Gastrocnemius medialis (tissue), 4 donors: Measurements from ENCODE around the gene FBXO48. TPM values are rescaled to one million over a fixed set of nuclear protein-coding genes. Genes with fewer than 3 reads are reported as not detected.

ENCODE experiments used
- ATAC-seq, 2 donors: fragments of 150-250 bp; one replicate each; pipeline ENCODE4 v1.9.1; 2016
- DNase-seq, 2 donors: peaks; one replicate each; pipeline ENCODE4 v3.0.0-alpha.2; 2019
- H3K27ac ChIP-seq, 4 donors: fragments of 200-600 bp; sonication (generic); 1 replicate in 1 of 4; 2 replicates in 3 of 4; pipeline ENCODE4 v1.5.1; 2016 to 2018; ENCODE audit warnings: mild to moderate bottlenecking in 2 of 4, moderate library complexity in 1 of 4
- H3K27me3 ChIP-seq, 3 donors: fragments of 200-600 bp; sonication (generic) in 2 of 3; 1 replicate in 1 of 3; 2 replicates in 2 of 3; pipeline versions ENCODE4 v1.5.1 to v1.6.0; 2016 to 2019; ENCODE audit warnings: mild to moderate bottlenecking in 1 of 3, moderate library complexity in 1 of 3
- H3K36me3 ChIP-seq, 2 donors: fragments of 200-600 bp; sonication (generic) in 1 of 2; one replicate each; pipeline ENCODE4 v1.5.1; 2017 to 2018
- H3K4me1 ChIP-seq, 2 donors: fragments of 200-600 bp; sonication (generic) in 1 of 2; one replicate each; pipeline ENCODE4 v1.5.1; 2016 to 2017; ENCODE audit warnings: mild to moderate bottlenecking in 2 of 2
- H3K4me3 ChIP-seq, 4 donors: fragments of 200-600 bp; sonication (generic) in 3 of 4; 1 replicate in 1 of 4; 2 replicates in 3 of 4; pipeline ENCODE4 v1.5.1; 2016 to 2019; ENCODE audit warnings: mild to moderate bottlenecking in 2 of 4
- H3K9me3 ChIP-seq, 3 donors: fragments of 200-600 bp; sonication (generic) in 2 of 3; 1 replicate in 1 of 3; 2 replicates in 2 of 3; pipeline ENCODE4 v1.5.1; 2016 to 2019
- CTCF ChIP-seq, 5 experiments: fragments of 450-650 bp in 3 of 5; fragments of 200-600 bp in 2 of 5; sonication (generic) in 2 of 5; IDR thresholded peaks in 4 of 5; conservative IDR thresholded peaks in 1 of 5; 1 replicate in 4 of 5; 2 replicates in 1 of 5; pipeline ENCODE4 v1.5.1; 2016 to 2019; ENCODE audit warnings: antibody characterized with exemption in 5 of 5, mild to moderate bottlenecking in 3 of 5, moderate library complexity in 3 of 5
- POLR2A ChIP-seq, 2 donors: fragments of 450-650 bp; IDR thresholded peaks; one replicate each; pipeline ENCODE4 v1.6.1; 2017; ENCODE audit warnings: antibody characterized with exemption in 2 of 2, mild to moderate bottlenecking in 2 of 2, moderate library complexity in 2 of 2
- in situ Hi-C, 4 donors: fragments of 200-750 bp; cut with MboI; loops; one replicate each; pipeline versions ENCODE4 v1.15.0 to v1.8.0; 2017; ENCODE audit warnings: low sequenced_read_pairs in 4 of 4
- intact Hi-C: fragments of 100-400 bp; cut with DNase I; formaldehyde crosslinking; loops from one replicate; pipeline ENCODE4 v1.15.1; 2023; ENCODE audit warnings: low total_unique reads
- total RNA-seq, 4 donors: library from RNA; depleted of rRNA; stranded (reverse); fragments of >200 nt; gene quantifications; one replicate each; pipeline versions ENCODE4 v1.1.0 to v1.2.3, GENCODE V29; 2016

The FBXO48 gene
- total RNA-seq, 4 donors from 2014 or later, result 1.1 to 1.9 (median 1.5) TPM

DNA sequence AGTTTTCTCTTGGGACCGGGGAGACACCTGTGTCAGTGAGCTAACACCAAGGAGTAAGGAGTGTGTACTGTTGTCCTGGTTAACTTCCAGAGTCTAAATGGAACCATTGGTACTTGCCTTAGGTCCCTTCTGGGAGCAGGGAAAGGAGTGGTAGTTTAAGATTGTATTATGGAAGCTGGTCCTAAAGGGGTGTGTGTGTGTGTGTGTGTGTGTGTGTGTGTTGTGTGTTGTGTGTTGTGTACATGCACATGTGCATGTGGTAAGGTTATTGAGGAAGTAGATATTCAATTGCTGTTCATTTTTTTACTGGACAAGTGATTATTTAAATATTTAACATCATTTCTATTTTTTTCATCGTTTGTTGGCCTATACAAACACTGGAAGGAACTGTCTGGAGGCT, 1.7 kb upstream of the FBXO48 start:
- Histone ChIP-seq H3K9me3 (no peaks in the 10 kb centered on the region), H3K4me1 (peaks cover 20 to 21% of the 10 kb centered on the region in 2 donors), H3K36me3 (no peaks in the 10 kb centered on the region), H3K27ac (no peak overlapping the region), H3K27me3 (no peaks in the 10 kb centered on the region), H3K4me3 (peak overlapping the region in 1 of 4 donors; percentile 75)
- DNase-seq, result no peak
- no peak for ATAC-seq
- intact Hi-C loops, result loop anchor here (10.0 kb wide), 2 partner anchors 126 to 836 kb away; no protein-coding TSS in a partner anchor
- no peak for TF ChIP-seq POLR2A (IDR thresholded peaks at IDR 0.05)
- no peak for TF ChIP-seq CTCF (IDR thresholded peaks at IDR 0.05 in 4 of 5, conservative IDR thresholded peaks at IDR 0.05 in 1 of 5)
- in situ Hi-C loops, result no loop called here

DNA sequence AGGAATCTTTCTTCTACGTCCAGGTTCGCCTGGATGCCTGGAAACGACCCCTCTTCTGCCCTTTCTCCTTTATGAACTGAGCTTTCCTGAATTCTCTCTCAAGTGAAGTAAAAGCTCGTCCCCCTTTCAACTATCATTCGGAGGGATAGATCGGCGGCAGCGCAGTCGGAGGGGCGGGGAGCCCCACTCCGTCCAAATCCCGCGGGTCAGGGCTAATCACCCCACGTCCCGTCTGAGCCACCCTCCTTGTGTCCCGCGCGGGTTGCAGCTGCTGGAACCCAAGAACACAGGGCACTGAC, 367 bp downstream of the FBXO48 start:
- peaks cover 20 to 21% of the 10 kb centered on the region in 2 donors for H3K4me1 ChIP-seq
- intact Hi-C loops, result loop anchor here (10.0 kb wide), 2 partner anchors 128 to 838 kb away; no protein-coding TSS in a partner anchor
- H3K27ac ChIP-seq, result peak overlapping the region; percentile 80 to 89 (median 86)
- TF ChIP-seq CTCF (IDR thresholded peaks at IDR 0.05 in 4 of 5, conservative IDR thresholded peaks at IDR 0.05 in 1 of 5), result no peak
- no peak for TF ChIP-seq POLR2A (IDR thresholded peaks at IDR 0.05)
- no peaks in the 10 kb centered on the region for H3K36me3 ChIP-seq
- ATAC-seq (no peak), DNase-seq (no peak)
- peak overlapping the region; percentile 75 to 91 (median 83) for H3K4me3 ChIP-seq
- no peaks in the 10 kb centered on the region for H3K27me3 ChIP-seq
- in situ Hi-C loops, result no loop called here
- no peaks in the 10 kb centered on the region for H3K9me3 ChIP-seq

DNA sequence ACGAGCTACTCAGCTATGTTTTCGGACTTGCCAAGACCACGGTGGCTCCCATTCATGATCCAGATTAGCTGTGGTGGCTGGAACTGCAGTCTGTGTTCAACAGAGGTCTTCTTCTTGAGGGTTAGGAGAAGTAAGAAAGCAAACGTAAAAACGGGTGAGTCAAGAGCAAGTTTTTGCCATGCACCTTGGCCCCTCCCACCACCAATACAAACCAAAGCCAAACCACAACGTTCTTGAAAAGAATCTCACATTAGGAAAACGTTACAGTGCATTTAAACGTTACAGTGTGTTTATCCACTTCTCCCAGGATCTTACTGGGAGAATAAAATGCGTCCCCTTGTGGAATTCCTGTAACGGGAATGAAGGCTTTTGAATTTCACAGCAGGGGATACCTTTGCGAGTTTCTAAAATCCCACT, 725 bp downstream of the FBXO48 start:
- DNase-seq, result no peak
- Histone ChIP-seq H3K9me3 (no peaks in the 10 kb centered on the region), H3K4me1 (peaks cover 20 to 21% of the 10 kb centered on the region in 2 donors), H3K4me3 (peak overlapping the region; percentile 75 to 91 (median 83)), H3K27ac (peak overlapping the region; percentile 80 to 89 (median 86)), H3K36me3 (no peaks in the 10 kb centered on the region), H3K27me3 (no peaks in the 10 kb centered on the region)
- in situ Hi-C loops, result no loop called here
- intact Hi-C loops, result loop anchor here (10.0 kb wide), 2 partner anchors 128 to 838 kb away; no protein-coding TSS in a partner anchor
- TF ChIP-seq POLR2A (IDR thresholded peaks at IDR 0.05), result no peak
- TF ChIP-seq CTCF (IDR thresholded peaks at IDR 0.05 in 4 of 5, conservative IDR thresholded peaks at IDR 0.05 in 1 of 5), result no peak
- ATAC-seq, result no peak

DNA sequence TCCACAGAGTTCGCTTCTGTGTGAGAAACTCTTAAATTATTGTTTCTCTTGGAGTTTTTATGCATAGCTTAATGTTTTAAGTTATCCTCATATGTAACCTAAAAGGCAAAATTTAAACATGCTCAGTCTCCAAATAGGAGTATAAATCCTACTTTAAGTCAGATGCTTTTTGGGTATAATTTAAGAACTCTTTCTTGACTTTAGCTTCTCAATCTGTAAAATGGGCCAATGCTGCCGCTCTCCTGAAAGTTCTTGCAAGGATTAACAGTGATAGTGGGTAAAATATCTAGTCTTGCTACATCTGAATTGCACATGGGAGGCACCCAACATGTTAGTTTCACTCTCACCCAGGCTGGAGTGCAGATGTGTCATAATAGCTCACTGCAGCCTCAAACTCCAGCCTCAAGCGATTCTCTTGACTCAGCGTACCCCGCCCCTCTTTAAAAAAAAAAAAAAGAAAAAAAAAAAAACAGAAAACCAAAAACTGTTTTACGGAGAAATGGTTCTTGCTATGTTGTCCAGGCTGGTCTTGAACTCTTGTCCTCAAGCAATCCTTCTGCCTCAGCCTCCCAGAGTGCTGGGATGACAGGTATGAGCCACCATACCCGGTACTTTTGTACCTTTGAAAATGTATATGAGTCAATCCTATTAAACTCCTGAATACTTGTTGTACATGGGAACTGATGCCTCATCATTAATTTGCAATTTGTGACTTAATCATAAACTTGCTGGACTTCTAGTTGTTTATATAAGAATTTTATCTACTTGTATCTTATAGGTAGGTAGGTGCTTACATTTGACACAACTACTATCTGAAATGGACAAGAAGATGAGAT, 1.8 kb downstream of the FBXO48 start:
- no peak for TF ChIP-seq CTCF (IDR thresholded peaks at IDR 0.05 in 4 of 5, conservative IDR thresholded peaks at IDR 0.05 in 1 of 5)
- no peak for DNase-seq
- intact Hi-C loops (loop anchor here (10.0 kb wide), 2 partner anchors 130 to 840 kb away; no protein-coding TSS in a partner anchor), in situ Hi-C loops (no loop called here)
- no peak for ATAC-seq
- no peaks in the 10 kb centered on the region for H3K9me3 ChIP-seq
- H3K4me3 ChIP-seq, result no peak overlapping the region
- H3K27ac ChIP-seq, result no peak overlapping the region
- H3K27me3 ChIP-seq, result no peaks in the 10 kb centered on the region
- peaks cover 20 to 21% of the 10 kb centered on the region in 2 donors for H3K4me1 ChIP-seq
- H3K36me3 ChIP-seq, result no peaks in the 10 kb centered on the region
